Adipocyte (in vitro differentiated cells): ENCODE data around the gene COL4A2.
"Not testable (repeated sequence)": the region's sequence is repeated elsewhere in the genome, so short reads cannot be mapped to it uniquely, and the experiment has no call there.

Experiments used
- DNase-seq: peaks from one replicate; pipeline ENCODE4 v3.0.0-alpha.2; 2015; ENCODE audit warnings: low read depth
- H3K27me3 ChIP-seq: replicated peaks from 2 replicates; pipeline ENCODE4 v1.7.0; 2013; ENCODE audit warnings: mild to moderate bottlenecking, low read length, moderate library complexity; ENCODE audit not compliant: control insufficient read depth, insufficient read depth
- H3K36me3 ChIP-seq: 2 replicates; pipeline ENCODE4 v1.7.0; 2013; ENCODE audit warnings: low read length, mild to moderate bottlenecking, moderate library complexity; ENCODE audit not compliant: control insufficient read depth, insufficient read depth, severe bottlenecking
- H3K4me1 ChIP-seq: 2 replicates; pipeline ENCODE4 v1.7.0; 2013; ENCODE audit warnings: mild to moderate bottlenecking, low read length, moderate library complexity; ENCODE audit not compliant: control insufficient read depth, insufficient read depth
- H3K4me3 ChIP-seq: 2 replicates; pipeline ENCODE4 v1.7.0; 2013; ENCODE audit warnings: mild to moderate bottlenecking, low read length, moderate library complexity
- H3K9ac ChIP-seq: 2 replicates; pipeline ENCODE4 v1.7.0; 2013; ENCODE audit warnings: mild to moderate bottlenecking, low read length, moderate library complexity
- H3K9me3 ChIP-seq: 2 replicates; pipeline ENCODE4 v1.7.0; 2013; ENCODE audit warnings: mild to moderate bottlenecking, low read length, moderate library complexity; ENCODE audit not compliant: control insufficient read depth

COL4A2 gene

DNA sequence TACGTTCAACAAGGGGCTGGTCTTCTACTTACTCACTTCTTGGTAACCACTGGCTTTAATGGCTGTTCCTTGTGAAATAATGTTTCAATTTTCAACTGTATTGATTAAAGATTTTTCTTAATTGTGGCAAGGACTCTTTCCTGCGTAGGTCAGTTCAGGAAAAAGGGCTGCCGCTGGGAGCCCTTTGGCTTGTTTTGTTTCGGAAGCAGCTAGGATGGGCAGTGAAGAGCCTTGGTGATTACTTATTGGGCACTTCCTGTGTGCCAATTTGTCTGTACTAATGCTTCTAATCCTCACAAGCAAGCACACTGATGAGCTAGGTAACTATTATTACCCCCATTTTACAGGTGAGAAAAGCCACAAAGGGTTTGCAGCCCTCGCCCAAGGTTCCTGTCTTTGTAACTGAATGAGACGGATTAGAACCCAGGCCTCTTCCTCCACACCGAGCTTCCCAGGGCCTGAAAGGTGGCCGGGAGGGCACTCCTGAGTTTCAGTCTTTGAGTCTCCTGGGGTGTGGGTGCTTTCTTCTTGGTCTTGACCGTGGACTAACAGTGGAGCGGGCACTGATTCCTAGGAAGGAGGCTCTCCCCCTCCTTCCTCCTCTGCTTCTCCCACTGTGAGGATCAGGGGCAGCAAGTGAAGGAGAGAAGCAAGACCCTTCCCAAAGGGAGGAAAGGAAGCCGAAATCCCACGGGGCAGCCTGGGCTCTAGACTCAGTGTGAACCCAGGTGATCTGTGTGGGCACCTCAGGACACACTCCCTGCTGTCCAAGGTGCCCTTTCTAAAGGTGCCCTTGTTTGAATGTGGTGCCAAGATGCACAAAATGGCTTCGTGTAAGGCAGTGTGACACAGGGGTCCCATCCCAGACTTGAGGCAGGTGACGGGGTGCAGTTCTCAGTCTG, 3.7 kb downstream of the COL4A2 start:
- DNase-seq = no peak
- Histone ChIP-seq H3K4me3 (peak overlapping the region; percentile 92), H3K9me3 (no peaks in the 10 kb centered on the region), H3K27me3 (no peaks in the 10 kb centered on the region), H3K36me3 (peaks cover 26% of the 10 kb centered on the region), H3K4me1 (peaks cover 56% of the 10 kb centered on the region), H3K9ac (peak overlapping the region; percentile 72)

DNA sequence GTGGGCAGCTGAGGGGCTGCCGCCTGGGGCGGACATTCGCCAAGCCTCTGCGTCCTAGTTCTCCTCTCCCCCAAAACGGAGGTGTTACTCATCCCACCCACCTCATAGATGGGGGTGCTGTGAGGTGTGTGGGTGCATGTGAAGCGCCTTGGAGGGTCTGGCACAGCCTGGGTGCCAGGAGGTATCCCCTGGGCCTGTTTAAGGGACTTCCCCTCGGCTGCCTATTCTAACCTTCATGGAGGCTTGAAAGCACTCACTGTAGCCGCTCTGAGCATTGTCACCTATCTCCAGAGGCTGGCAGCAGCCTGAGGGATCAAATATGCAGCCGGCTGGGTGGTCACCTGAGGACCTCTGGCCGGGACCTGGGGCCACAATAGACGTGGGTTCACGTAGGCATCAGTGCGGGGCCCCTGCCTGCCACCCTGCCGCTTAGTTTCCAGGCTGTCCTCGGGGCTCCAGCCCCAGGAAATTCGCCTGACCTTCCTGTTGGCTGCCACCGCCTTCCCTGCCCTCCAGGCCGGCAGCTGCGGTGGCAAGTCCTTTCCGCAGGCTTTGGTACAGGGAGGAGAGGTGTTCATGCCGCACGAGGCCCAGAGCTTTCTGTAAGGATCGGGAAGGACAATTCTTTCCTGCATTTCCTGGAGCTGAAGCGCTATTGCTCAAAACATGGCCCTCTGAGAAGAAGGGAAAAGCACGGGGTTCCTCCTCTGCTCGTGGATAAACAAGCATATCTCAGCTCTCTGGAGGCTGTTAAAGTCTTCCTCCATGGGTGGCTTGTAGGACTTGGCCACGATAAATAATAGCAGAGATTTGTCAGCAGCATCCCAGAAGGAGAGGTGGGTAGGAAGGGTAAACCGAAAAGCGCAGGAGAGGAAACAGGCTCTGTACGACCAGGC, 4.6 kb downstream of the COL4A2 start:
- H3K9ac ChIP-seq = peak overlapping the region; percentile 72
- no peak for DNase-seq
- H3K4me1 ChIP-seq = peaks cover 60% of the 10 kb centered on the region
- no peaks in the 10 kb centered on the region for H3K9me3 ChIP-seq
- peak overlapping the region; percentile 92 for H3K4me3 ChIP-seq
- peaks cover 35% of the 10 kb centered on the region for H3K36me3 ChIP-seq
- no peaks in the 10 kb centered on the region for H3K27me3 ChIP-seq

DNA sequence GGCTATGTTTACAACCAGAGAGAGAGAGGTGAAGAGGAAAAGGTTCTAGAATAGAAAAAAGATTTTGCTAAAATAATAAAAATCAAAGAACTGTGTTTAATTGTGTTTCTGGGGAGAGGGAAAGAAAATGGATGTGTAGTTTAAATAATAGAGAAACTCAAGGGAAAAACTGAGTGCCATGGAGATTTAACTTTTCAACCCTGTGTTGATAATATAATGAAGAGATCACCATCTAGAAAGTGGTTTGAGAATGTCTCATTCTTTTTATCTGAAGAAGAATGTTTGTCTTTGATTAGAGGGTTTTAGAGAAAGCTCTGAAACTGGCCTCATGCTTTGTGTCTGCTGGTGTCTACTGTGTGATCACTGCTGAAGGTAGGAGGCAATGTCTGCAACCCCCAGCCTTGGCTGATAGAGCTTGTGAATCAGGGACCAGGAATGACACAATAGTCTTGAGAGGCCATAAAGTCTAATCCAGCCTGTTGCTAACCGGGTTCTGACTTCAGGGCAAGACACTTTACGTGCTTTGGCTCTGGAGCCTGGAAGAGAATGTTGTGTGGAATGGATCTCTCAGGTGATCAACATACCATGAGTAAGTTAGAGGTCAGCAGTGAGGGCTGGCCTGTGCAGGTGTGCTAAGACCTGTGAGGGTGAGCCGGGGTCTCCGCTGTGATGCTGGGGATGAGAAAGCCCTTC, 5.4 kb downstream of the COL4A2 start:
- Histone ChIP-seq H3K9ac (peak overlapping the region; percentile 72), H3K36me3 (peaks cover 43% of the 10 kb centered on the region), H3K4me3 (peak overlapping the region; percentile 92), H3K9me3 (no peaks in the 10 kb centered on the region), H3K4me1 (peaks cover 60% of the 10 kb centered on the region), H3K27me3 (no peaks in the 10 kb centered on the region)
- peak; percentile 82 for DNase-seq

DNA sequence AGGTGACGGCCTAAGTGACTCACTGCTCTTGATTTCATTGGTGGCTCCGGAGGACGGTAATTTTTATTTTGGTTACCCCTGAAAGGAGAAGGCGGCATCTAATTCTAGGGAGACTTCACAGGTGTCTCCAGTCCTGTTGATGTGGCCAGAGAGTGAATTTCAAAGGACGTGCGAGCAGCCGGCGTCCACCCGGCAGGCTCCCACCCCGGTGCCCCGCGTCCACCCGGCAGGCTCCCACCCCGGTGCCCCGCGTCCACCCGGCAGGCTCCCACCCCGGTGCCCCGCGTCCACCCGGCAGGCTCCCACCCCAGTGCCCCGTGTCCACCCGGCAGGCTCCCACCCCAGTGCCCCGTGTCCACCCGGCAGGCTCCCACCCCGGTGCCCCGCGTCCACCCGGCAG, 6.2 kb downstream of the COL4A2 start:
- H3K4me1 ChIP-seq = peaks cover 60% of the 10 kb centered on the region
- not testable (repeated sequence) for DNase-seq, H3K27me3 ChIP-seq, H3K9me3 ChIP-seq
- H3K4me3 ChIP-seq = peak overlapping the region; percentile 92
- peak overlapping the region; percentile 72 for H3K9ac ChIP-seq
- H3K36me3 ChIP-seq = peaks cover 51% of the 10 kb centered on the region

DNA sequence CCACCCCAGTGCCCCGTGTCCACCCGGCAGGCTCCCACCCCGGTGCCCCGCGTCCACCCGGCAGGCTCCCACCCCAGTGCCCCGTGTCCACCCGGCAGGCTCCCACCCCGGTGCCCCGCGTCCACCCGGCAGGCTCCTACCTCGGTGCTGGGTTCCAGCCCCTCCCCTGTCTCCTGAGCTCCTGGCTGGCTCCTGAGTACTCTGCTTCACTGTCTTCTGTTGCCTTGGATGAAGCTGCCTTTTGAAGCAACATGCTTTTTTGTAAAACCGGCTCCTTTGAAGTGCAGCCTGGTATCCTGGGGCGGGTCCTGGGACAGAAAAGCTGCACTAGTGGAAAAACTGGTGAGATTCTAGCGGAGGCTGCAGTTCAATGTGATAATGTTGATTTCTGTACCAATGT, 6.6 kb downstream of the COL4A2 start:
- not testable (repeated sequence) for H3K4me3 ChIP-seq, H3K9me3 ChIP-seq, H3K27me3 ChIP-seq, DNase-seq
- H3K4me1 ChIP-seq = peaks cover 60% of the 10 kb centered on the region
- H3K36me3 ChIP-seq = peaks cover 55% of the 10 kb centered on the region
- peak overlapping the region; percentile 50 for H3K9ac ChIP-seq

DNA sequence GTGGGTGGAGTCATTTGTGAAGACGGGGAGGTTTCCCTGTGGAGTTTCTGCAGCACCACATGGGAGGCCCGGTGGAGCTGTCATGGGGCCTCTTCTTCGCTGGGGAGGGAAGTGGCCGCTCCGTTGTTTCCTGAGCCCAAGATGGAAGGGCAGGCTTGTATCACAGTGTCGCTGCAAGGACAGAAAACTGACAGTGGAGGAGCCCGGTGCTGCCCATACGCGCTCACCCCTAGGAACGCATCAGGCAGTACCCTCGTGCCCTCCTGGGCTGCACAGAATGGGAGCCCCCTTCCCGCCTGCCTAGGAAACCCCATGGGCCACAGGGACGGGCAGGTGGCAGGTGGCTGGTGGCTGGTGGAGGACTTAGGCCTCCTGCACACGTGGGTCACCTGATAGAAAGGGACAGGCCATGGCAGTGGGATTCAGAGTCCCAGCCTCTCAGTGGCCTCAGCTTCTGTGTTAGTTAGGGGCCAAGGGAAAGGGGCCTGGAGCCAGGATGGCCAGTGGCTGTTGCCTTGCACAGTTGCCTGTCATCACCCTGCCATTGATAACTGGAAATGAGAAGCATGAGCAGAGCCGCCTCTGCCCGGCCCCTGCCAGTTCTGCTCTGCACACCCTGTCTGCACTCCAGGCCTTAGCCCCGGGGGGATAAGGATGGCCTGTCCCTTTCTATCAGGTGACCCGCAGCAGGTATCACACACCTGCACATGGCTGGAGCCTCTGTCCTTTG, 7.6 kb downstream of the COL4A2 start:
- no peak for DNase-seq
- H3K27me3 ChIP-seq = no peaks in the 10 kb centered on the region
- peaks cover 52% of the 10 kb centered on the region for H3K36me3 ChIP-seq
- H3K9me3 ChIP-seq = no peaks in the 10 kb centered on the region
- peak overlapping the region; percentile 43 for H3K9ac ChIP-seq
- peaks cover 61% of the 10 kb centered on the region for H3K4me1 ChIP-seq
- no peak overlapping the region for H3K4me3 ChIP-seq

DNA sequence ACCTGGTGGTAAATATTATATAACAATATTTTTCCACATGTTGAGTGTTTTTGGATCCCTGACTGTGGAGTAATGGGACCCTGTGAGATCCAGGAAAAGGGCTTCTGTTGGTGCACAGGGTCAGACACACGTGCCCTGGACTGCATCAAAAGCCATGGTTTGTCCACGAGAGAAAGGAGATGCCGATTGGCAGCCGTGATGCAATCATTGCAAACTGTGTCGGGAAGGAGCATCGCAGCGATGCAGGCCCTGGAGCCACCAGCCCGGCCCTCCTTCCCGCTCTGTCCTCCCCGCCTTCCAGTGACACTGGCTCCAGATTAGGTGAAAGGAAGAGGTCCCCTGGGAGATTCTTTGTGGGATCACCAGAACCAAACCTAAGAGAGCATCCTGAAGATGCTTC, 9.1 kb downstream of the COL4A2 start:
- no peaks in the 10 kb centered on the region for H3K9me3 ChIP-seq

DNA sequence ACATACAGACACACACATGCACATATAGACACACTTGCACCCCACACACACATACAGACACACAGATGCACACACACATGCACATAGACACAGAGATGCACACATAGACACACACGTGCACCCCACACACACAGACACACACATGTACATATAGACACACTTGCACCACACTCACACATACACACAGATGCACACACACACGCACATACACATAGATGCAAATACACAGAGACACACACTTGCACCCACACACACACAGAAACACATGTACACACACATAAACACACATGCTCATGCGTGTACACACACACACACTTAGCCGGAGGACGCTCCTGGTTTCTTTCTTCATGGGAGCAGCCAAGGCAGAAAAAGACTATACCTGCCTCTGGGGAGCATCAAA, 10.0 kb downstream of the COL4A2 start:
- Histone ChIP-seq H3K9me3 (no peaks in the 10 kb centered on the region), H3K36me3 (peaks cover 52% of the 10 kb centered on the region), H3K9ac (no peak overlapping the region), H3K27me3 (no peaks in the 10 kb centered on the region), H3K4me3 (no peak overlapping the region), H3K4me1 (peaks cover 50% of the 10 kb centered on the region)
- DNase-seq = no peak

More for the DNA sequence above, 9.1 kb downstream of the COL4A2 start:
- no peak for DNase-seq
- Histone ChIP-seq H3K4me1 (peaks cover 59% of the 10 kb centered on the region), H3K36me3 (peaks cover 47% of the 10 kb centered on the region), H3K27me3 (no peaks in the 10 kb centered on the region), H3K4me3 (no peak overlapping the region), H3K9ac (no peak overlapping the region)

DNA sequence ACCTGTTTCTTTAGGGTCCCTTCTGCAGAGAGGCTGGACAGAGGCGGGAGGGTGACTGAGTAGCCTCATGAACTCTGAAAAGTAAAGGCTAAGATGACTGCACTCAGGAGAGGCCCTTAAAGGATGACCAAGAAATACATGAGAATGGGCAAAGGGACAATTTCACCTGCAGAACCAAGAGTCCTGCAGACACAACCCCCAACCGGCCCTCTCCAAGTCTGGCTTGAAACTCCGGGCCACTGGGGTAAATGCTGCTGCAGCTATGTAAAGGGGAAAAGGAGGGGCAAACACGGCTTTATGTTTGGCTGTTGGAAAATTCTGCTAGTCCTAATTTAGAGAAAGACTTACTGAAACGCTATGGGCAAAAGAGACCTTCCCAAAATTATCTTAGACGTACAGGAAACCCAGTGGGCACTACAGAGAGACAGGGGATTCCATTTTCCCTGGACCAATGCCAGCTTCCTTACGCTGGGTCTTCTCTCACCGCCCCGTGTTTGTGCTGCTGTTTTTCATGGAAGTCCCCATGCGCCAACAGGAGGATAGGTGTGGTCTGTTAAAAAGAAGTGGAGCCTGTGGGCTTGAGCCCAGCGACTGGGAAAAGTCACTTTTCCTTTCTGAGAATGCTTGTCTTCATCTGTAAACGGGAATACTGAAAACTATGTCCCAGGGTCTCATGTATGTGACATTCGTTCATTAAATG, 10.6 kb downstream of the COL4A2 start:
- no peaks in the 10 kb centered on the region for H3K27me3 ChIP-seq
- peaks cover 58% of the 10 kb centered on the region for H3K36me3 ChIP-seq
- H3K9me3 ChIP-seq = no peaks in the 10 kb centered on the region
- no peak overlapping the region for H3K4me3 ChIP-seq
- peaks cover 44% of the 10 kb centered on the region for H3K4me1 ChIP-seq
- DNase-seq = no peak
- H3K9ac ChIP-seq = no peak overlapping the region

DNA sequence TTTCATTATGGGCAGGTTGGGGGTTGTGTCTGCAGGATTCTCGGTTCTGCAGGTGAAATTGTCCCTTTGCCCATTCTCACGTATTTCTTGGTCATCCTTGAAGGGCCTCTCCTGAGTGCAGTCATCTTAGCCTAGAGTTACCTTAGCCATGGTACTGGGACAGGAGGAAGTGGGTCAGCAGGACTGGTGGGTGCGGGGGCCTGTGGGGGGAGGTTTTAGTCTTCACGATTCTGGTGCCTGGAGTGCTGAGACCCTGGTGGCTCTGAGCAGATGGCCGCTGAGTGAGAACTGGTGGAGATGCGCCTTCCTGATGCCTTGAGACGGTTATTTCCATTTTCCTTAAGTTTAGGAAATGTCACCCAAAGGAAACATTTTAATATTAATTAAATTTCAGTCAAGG, 11.8 kb downstream of the COL4A2 start:
- H3K9me3 ChIP-seq = no peaks in the 10 kb centered on the region
- peaks cover 64% of the 10 kb centered on the region for H3K36me3 ChIP-seq
- H3K4me3 ChIP-seq = no peak overlapping the region
- no peak overlapping the region for H3K9ac ChIP-seq
- no peak for DNase-seq
- H3K27me3 ChIP-seq = no peaks in the 10 kb centered on the region
- peaks cover 50% of the 10 kb centered on the region for H3K4me1 ChIP-seq
